ENCODE results near the gene NR4A3. TPM values are rescaled to one million over a fixed set of nuclear protein-coding genes. Genes with fewer than 3 reads are reported as not detected.

Gene NR4A3
- total RNA-seq, 2 donors from 2014 or later, result 0.10 to 3.9 TPM

GRCh38 chr9:99782962-99783718, 38.5 kb upstream of the NR4A3 start:
- intact Hi-C loops (cut with DNase I), result no loop called here
- no peak for TF ChIP-seq CTCF (IDR thresholded peaks at IDR 0.05)
- Histone ChIP-seq H3K27ac (no peak overlapping the region), H3K36me3 (no peaks in the 10 kb centered on the region), H3K4me1 (no peaks in the 10 kb centered on the region), H3K4me3 (no peak overlapping the region), H3K9ac (ENCODE audit: low read depth in 2 of 2, low read length in 2 of 2) (no peak overlapping the region), H3K27me3 (no peaks in the 10 kb centered on the region), H3K9me3 (no peaks in the 10 kb centered on the region)
- DNase-seq, result no peak

GRCh38 chr9:99783799-99784198, 37.9 kb upstream of the NR4A3 start:
- intact Hi-C loops (cut with DNase I), result no loop called here
- no peak for TF ChIP-seq CTCF (IDR thresholded peaks at IDR 0.05)
- no peak overlapping the region for H3K27ac ChIP-seq
- DNase-seq, result no peak
- no peaks in the 10 kb centered on the region for H3K36me3 ChIP-seq
- no peak overlapping the region for H3K9ac ChIP-seq (ENCODE audit: low read depth in 2 of 2, low read length in 2 of 2)
- H3K4me1 ChIP-seq, result no peaks in the 10 kb centered on the region
- H3K9me3 ChIP-seq, result no peaks in the 10 kb centered on the region
- no peaks in the 10 kb centered on the region for H3K27me3 ChIP-seq
- no peak overlapping the region for H3K4me3 ChIP-seq

DNA sequence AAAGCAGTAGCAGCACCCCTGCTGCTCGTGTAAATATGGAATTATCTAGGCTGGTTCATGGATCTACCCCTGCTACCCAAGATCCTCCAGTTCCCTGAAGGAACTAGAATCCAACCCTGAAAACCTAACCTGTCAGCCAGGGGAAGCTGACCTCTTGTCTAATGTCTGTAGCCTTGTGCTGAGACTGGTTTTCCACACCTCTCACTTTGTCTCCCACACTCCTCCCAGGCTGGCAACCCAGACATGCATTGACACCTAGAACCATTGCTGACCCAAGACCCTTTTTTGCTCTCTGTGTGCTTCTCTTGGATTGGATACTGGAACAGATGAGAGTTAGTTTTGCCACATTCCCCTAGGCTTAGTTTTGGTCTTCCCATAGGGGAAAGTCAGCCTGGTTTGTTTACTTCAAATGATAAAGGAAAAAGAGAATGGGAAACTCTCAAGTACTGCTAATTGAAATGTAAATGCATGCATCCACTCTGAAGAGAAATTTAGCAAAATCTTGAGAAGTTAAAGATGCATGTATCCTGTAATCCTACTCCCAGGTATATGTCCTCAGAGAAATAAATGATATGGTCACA, 36.6 kb upstream of the NR4A3 start:
- H3K4me3 ChIP-seq, result no peak overlapping the region
- no peak overlapping the region for H3K27ac ChIP-seq
- no peak for DNase-seq
- TF ChIP-seq CTCF (IDR thresholded peaks at IDR 0.05), result no peak
- no peaks in the 10 kb centered on the region for H3K4me1 ChIP-seq
- no peaks in the 10 kb centered on the region for H3K27me3 ChIP-seq
- H3K36me3 ChIP-seq, result no peaks in the 10 kb centered on the region
- no peak overlapping the region for H3K9ac ChIP-seq (ENCODE audit: low read depth in 2 of 2, low read length in 2 of 2)
- no peaks in the 10 kb centered on the region for H3K9me3 ChIP-seq
- intact Hi-C loops (cut with DNase I), result no loop called here

- Histone ChIP-seq H3K4me1 (no peaks in the 10 kb centered on the region), H3K36me3 (no peaks in the 10 kb centered on the region), H3K27ac (no peak overlapping the region), H3K27me3 (no peaks in the 10 kb centered on the region), H3K9me3 (no peaks in the 10 kb centered on the region), H3K4me3 (no peak overlapping the region), H3K9ac (ENCODE audit: low read depth in 2 of 2, low read length in 2 of 2) (no peak overlapping the region)
- no peak for DNase-seq
- TF ChIP-seq CTCF (IDR thresholded peaks at IDR 0.05), result no peak
- intact Hi-C loops (cut with DNase I), result no loop called here
Measured at GRCh38 chr9:99787556-99787955, 34.1 kb upstream of the NR4A3 start.

- no peaks in the 10 kb centered on the region for H3K4me1 ChIP-seq
- no peak for DNase-seq
- H3K9ac ChIP-seq (ENCODE audit: low read depth in 2 of 2, low read length in 2 of 2), result no peak overlapping the region
- no peak for TF ChIP-seq CTCF (IDR thresholded peaks at IDR 0.05)
- H3K27me3 ChIP-seq, result no peaks in the 10 kb centered on the region
- H3K27ac ChIP-seq, result no peak overlapping the region
- H3K36me3 ChIP-seq, result no peaks in the 10 kb centered on the region
- intact Hi-C loops (cut with DNase I), result no loop called here
- H3K9me3 ChIP-seq, result no peaks in the 10 kb centered on the region
- no peak overlapping the region for H3K4me3 ChIP-seq
Measured at GRCh38 chr9:99793528-99793927, 28.2 kb upstream of the NR4A3 start.

Measured in colonic mucosa (tissue), 4 donors.